Gastrocnemius medialis (tissue), 4 donors: ENCODE data around the gene ARHGAP36. TPM values are rescaled to one million over a fixed set of nuclear protein-coding genes. Genes with fewer than 3 reads are reported as not detected.

Source experiments
- ATAC-seq, 2 donors: fragments of 150-250 bp; one replicate each; pipeline ENCODE4 v1.9.1; 2016
- DNase-seq, 2 donors: peaks; one replicate each; pipeline ENCODE4 v3.0.0-alpha.2; 2019
- H3K27ac ChIP-seq, 4 donors: fragments of 200-600 bp; sonication (generic); 1 replicate in 1 of 4; 2 replicates in 3 of 4; pipeline ENCODE4 v1.5.1; 2016 to 2018; ENCODE audit warnings: mild to moderate bottlenecking in 2 of 4, moderate library complexity in 1 of 4
- H3K27me3 ChIP-seq, 3 donors: fragments of 200-600 bp; sonication (generic) in 2 of 3; 1 replicate in 1 of 3; 2 replicates in 2 of 3; pipeline versions ENCODE4 v1.5.1 to v1.6.0; 2016 to 2019; ENCODE audit warnings: mild to moderate bottlenecking in 1 of 3, moderate library complexity in 1 of 3
- H3K36me3 ChIP-seq, 2 donors: fragments of 200-600 bp; sonication (generic) in 1 of 2; one replicate each; pipeline ENCODE4 v1.5.1; 2017 to 2018
- H3K4me1 ChIP-seq, 2 donors: fragments of 200-600 bp; sonication (generic) in 1 of 2; one replicate each; pipeline ENCODE4 v1.5.1; 2016 to 2017; ENCODE audit warnings: mild to moderate bottlenecking in 2 of 2
- H3K4me3 ChIP-seq, 4 donors: fragments of 200-600 bp; sonication (generic) in 3 of 4; 1 replicate in 1 of 4; 2 replicates in 3 of 4; pipeline ENCODE4 v1.5.1; 2016 to 2019; ENCODE audit warnings: mild to moderate bottlenecking in 2 of 4
- H3K9me3 ChIP-seq, 3 donors: fragments of 200-600 bp; sonication (generic) in 2 of 3; 1 replicate in 1 of 3; 2 replicates in 2 of 3; pipeline ENCODE4 v1.5.1; 2016 to 2019
- CTCF ChIP-seq, 5 experiments: fragments of 450-650 bp in 3 of 5; fragments of 200-600 bp in 2 of 5; sonication (generic) in 2 of 5; IDR thresholded peaks in 4 of 5; conservative IDR thresholded peaks in 1 of 5; 1 replicate in 4 of 5; 2 replicates in 1 of 5; pipeline ENCODE4 v1.5.1; 2016 to 2019; ENCODE audit warnings: antibody characterized with exemption in 5 of 5, mild to moderate bottlenecking in 3 of 5, moderate library complexity in 3 of 5
- POLR2A ChIP-seq, 2 donors: fragments of 450-650 bp; IDR thresholded peaks; one replicate each; pipeline ENCODE4 v1.6.1; 2017; ENCODE audit warnings: antibody characterized with exemption in 2 of 2, mild to moderate bottlenecking in 2 of 2, moderate library complexity in 2 of 2
- in situ Hi-C, 4 donors: fragments of 200-750 bp; cut with MboI; loops; one replicate each; pipeline versions ENCODE4 v1.15.0 to v1.8.0; 2017; ENCODE audit warnings: low sequenced_read_pairs in 4 of 4
- intact Hi-C: fragments of 100-400 bp; cut with DNase I; formaldehyde crosslinking; loops from one replicate; pipeline ENCODE4 v1.15.1; 2023; ENCODE audit warnings: low total_unique reads
- total RNA-seq, 4 donors: library from RNA; depleted of rRNA; stranded (reverse); fragments of >200 nt; gene quantifications; one replicate each; pipeline versions ENCODE4 v1.1.0 to v1.2.3, GENCODE V29; 2016

ARHGAP36 gene
- total RNA-seq, 4 donors from 2014 or later, result 0.41 to 2.7 (median 0.93) TPM

GRCh38 chrX:131060147-131060546 is 2.0 kb downstream of the ARHGAP36 start:
- Histone ChIP-seq H3K4me1 (no peaks in the 10 kb centered on the region), H3K4me3 (no peak overlapping the region), H3K9me3 (no peaks in the 10 kb centered on the region), H3K36me3 (no peaks in the 10 kb centered on the region), H3K27ac (no peak overlapping the region), H3K27me3 (peaks cover 0 to 11% (median 0%) of the 10 kb centered on the region in 3 donors)
- in situ Hi-C loops, result no loop called here
- TF ChIP-seq POLR2A (IDR thresholded peaks at IDR 0.05) (no peak), CTCF (IDR thresholded peaks at IDR 0.05 in 4 of 5, conservative IDR thresholded peaks at IDR 0.05 in 1 of 5) (no peak)
- intact Hi-C loops, result no loop called here
- DNase-seq (no peak), ATAC-seq (no peak)

GRCh38 chrX:131061306-131061705 is 3.2 kb downstream of the ARHGAP36 start:
- DNase-seq (no peak), ATAC-seq (no peak)
- Histone ChIP-seq H3K36me3 (no peaks in the 10 kb centered on the region), H3K9me3 (no peaks in the 10 kb centered on the region), H3K4me3 (no peak overlapping the region), H3K4me1 (no peaks in the 10 kb centered on the region), H3K27me3 (peaks cover 0 to 20% (median 0%) of the 10 kb centered on the region in 3 donors), H3K27ac (no peak overlapping the region)
- intact Hi-C loops, result no loop called here
- in situ Hi-C loops, result no loop called here
- TF ChIP-seq CTCF (IDR thresholded peaks at IDR 0.05 in 4 of 5, conservative IDR thresholded peaks at IDR 0.05 in 1 of 5) (no peak), POLR2A (IDR thresholded peaks at IDR 0.05) (no peak)

GRCh38 chrX:131063613-131064012 is 5.5 kb downstream of the ARHGAP36 start:
- ATAC-seq (no peak), DNase-seq (no peak)
- Histone ChIP-seq H3K4me3 (no peak overlapping the region), H3K9me3 (no peaks in the 10 kb centered on the region), H3K4me1 (no peaks in the 10 kb centered on the region), H3K27me3 (peaks cover 0 to 28% (median 15%) of the 10 kb centered on the region in 3 donors), H3K36me3 (no peaks in the 10 kb centered on the region), H3K27ac (no peak overlapping the region)
- intact Hi-C loops, result no loop called here
- in situ Hi-C loops, result no loop called here
- TF ChIP-seq POLR2A (IDR thresholded peaks at IDR 0.05), result no peak
- TF ChIP-seq CTCF (IDR thresholded peaks at IDR 0.05 in 4 of 5, conservative IDR thresholded peaks at IDR 0.05 in 1 of 5), result no peak

- Histone ChIP-seq H3K4me3 (no peak overlapping the region), H3K36me3 (no peaks in the 10 kb centered on the region), H3K27me3 (peaks cover 4 to 41% (median 32%) of the 10 kb centered on the region in 3 donors), H3K9me3 (no peaks in the 10 kb centered on the region), H3K4me1 (no peaks in the 10 kb centered on the region), H3K27ac (no peak overlapping the region)
- intact Hi-C loops (no loop called here), in situ Hi-C loops (no loop called here)
- ATAC-seq (no peak), DNase-seq (no peak)
- no peak for TF ChIP-seq POLR2A (IDR thresholded peaks at IDR 0.05)
- no peak for TF ChIP-seq CTCF (IDR thresholded peaks at IDR 0.05 in 4 of 5, conservative IDR thresholded peaks at IDR 0.05 in 1 of 5)
These were observed 8.1 kb downstream of the ARHGAP36 start for GRCh38 chrX:131066237-131066636.

GRCh38 chrX:131067216-131067615 is 9.1 kb downstream of the ARHGAP36 start:
- Histone ChIP-seq H3K4me3 (no peak overlapping the region), H3K9me3 (no peaks in the 10 kb centered on the region), H3K27me3 (peaks cover 4 to 41% (median 32%) of the 10 kb centered on the region in 3 donors), H3K36me3 (no peaks in the 10 kb centered on the region), H3K4me1 (no peaks in the 10 kb centered on the region), H3K27ac (no peak overlapping the region)
- in situ Hi-C loops (no loop called here), intact Hi-C loops (no loop called here)
- DNase-seq (no peak), ATAC-seq (no peak)
- TF ChIP-seq POLR2A (IDR thresholded peaks at IDR 0.05), result no peak
- no peak for TF ChIP-seq CTCF (IDR thresholded peaks at IDR 0.05 in 4 of 5, conservative IDR thresholded peaks at IDR 0.05 in 1 of 5)
